Astrocyte of the spinal cord (primary cell): Measurements from ENCODE around the gene SYCP2.

ENCODE experiments used
- DNase-seq: peaks from one replicate; pipeline ENCODE4 v3.0.0; 2011; ENCODE audit warnings: low read depth, low spot score
- H3K4me3 ChIP-seq: 2 replicates; pipeline ENCODE4 v1.5.1; 2011; ENCODE audit warnings: low read depth, mild to moderate bottlenecking, low read length, moderate library complexity
- CTCF ChIP-seq: IDR thresholded peaks from 2 replicates; pipeline ENCODE4 v1.5.1; 2012; ENCODE audit warnings: low read depth, mild to moderate bottlenecking, low read length, inconsistent platforms
- in situ Hi-C: cut with HindIII; loops from 2 replicates; pipeline ENCODE4 v1.10.0; 2017; ENCODE audit warnings: low sequenced_read_pairs

Gene SYCP2

GRCh38 chr20:59945731-59946130 is 12.3 kb upstream of the SYCP2 start:
- TF ChIP-seq CTCF = no peak
- no peak for DNase-seq
- H3K4me3 ChIP-seq = no peak overlapping the region
- in situ Hi-C loops = no loop called here

GRCh38 chr20:59945175-59945574 is 11.7 kb upstream of the SYCP2 start:
- DNase-seq = no peak
- H3K4me3 ChIP-seq = no peak overlapping the region
- in situ Hi-C loops = no loop called here
- no peak for TF ChIP-seq CTCF

- H3K4me3 ChIP-seq = no peak overlapping the region
- in situ Hi-C loops = no loop called here
- no peak for DNase-seq
- TF ChIP-seq CTCF = no peak
These were observed 11.3 kb upstream of the SYCP2 start for GRCh38 chr20:59944726-59945125.

GRCh38 chr20:59942245-59942644 is 8.8 kb upstream of the SYCP2 start:
- no peak for TF ChIP-seq CTCF
- no peak overlapping the region for H3K4me3 ChIP-seq
- in situ Hi-C loops = no loop called here
- DNase-seq = no peak

- in situ Hi-C loops = no loop called here
- no peak for TF ChIP-seq CTCF
- no peak for DNase-seq
- peak overlapping the region; percentile 80 for H3K4me3 ChIP-seq
These were observed 7.5 kb upstream of the SYCP2 start for GRCh38 chr20:59940956-59941294.

GRCh38 chr20:59940129-59940955 is 6.9 kb upstream of the SYCP2 start, which contains the start of the genes FAM217B and PPP1R3D:
Gene FAM217B, plus strand, starts transcription at chr20:59940389. Its CDS starts 3,555 bp downstream, at chr20:59943944.
Gene PPP1R3D, minus strand, starts transcription at chr20:59940305. Its CDS starts 374 bp downstream, at chr20:59939931.
- peak; percentile 99 for DNase-seq

More at GRCh38 chr20:59940129-59940955, 6.9 kb upstream of the SYCP2 start, which contains the start of the genes FAM217B and PPP1R3D:
- peak; percentile 18 for TF ChIP-seq CTCF
- in situ Hi-C loops = no loop called here
- peak within 1 kb of the TSS; percentile 80 for H3K4me3 ChIP-seq
